ENCODE results near the gene EPB41L4B.

The EPB41L4B gene

GRCh38 chr9:109161471-109161870 is 159.4 kb downstream of the EPB41L4B start:
- POLR2A ChIA-PET: no interaction called here
- Histone ChIP-seq H3K9me3 (ENCODE audit: control insufficient read depth, insufficient read depth, low read depth, low read length) (no peaks in the 10 kb centered on the region), H3K36me3 (ENCODE audit: control insufficient read depth in 2 of 2, insufficient read depth in 1 of 2, low read length in 2 of 2) (no peaks in the 10 kb centered on the region), H3K27ac (ENCODE audit: extremely low read depth, low read depth, low read length) (no peak overlapping the region), H3K4me1 (ENCODE audit: control insufficient read depth, insufficient read depth, low read length) (no peaks in the 10 kb centered on the region), H3K4me3 (ENCODE audit: low read depth, low read length) (no peak overlapping the region)
- CTCF ChIA-PET: no interaction called here
- TF ChIP-seq BCL6B (tag by site-specific recombination; IDR thresholded peaks at IDR 0.05) (no peak), ATF2 (tag by site-specific recombination; IDR thresholded peaks at IDR 0.05; ENCODE audit: low read depth) (no peak), ZNF157 (tag by site-specific recombination; IDR thresholded peaks at IDR 0.05) (no peak), BCL11A (tag by site-specific recombination; IDR thresholded peaks at IDR 0.05; ENCODE audit: low read depth) (no peak), ZNF148 (tag by site-specific recombination; IDR thresholded peaks at IDR 0.05; ENCODE audit: borderline replicate concordance) (no peak), HIC1 (tag by site-specific recombination; IDR thresholded peaks at IDR 0.05) (no peak), PRDM10 (tag by site-specific recombination; IDR thresholded peaks at IDR 0.05) (no peak), ZBTB10 (tag by site-specific recombination; IDR thresholded peaks at IDR 0.05) (no peak), MZF1 (tag by site-specific recombination; IDR thresholded peaks at IDR 0.05; ENCODE audit: borderline replicate concordance) (no peak), ZNF843 (tag by site-specific recombination; IDR thresholded peaks at IDR 0.05) (no peak), GLIS2 (tag by site-specific recombination; IDR thresholded peaks at IDR 0.05) (no peak), KLF7 (tag by site-specific recombination; IDR thresholded peaks at IDR 0.05; ENCODE audit: borderline replicate concordance) (no peak), ZBTB1 (tag by site-specific recombination; IDR thresholded peaks at IDR 0.05) (no peak), ZNF175 (tag by site-specific recombination; IDR thresholded peaks at IDR 0.05) (no peak), ZNF174 (tag by site-specific recombination; IDR thresholded peaks at IDR 0.05) (no peak)

All from HEK293 (cell line).